ENCODE measurements around the gene ENTPD2.
"Not testable (repeated sequence)": the region's sequence is repeated elsewhere in the genome, so short reads cannot be mapped to it uniquely, and the experiment has no call there.

The ENTPD2 gene

DNA sequence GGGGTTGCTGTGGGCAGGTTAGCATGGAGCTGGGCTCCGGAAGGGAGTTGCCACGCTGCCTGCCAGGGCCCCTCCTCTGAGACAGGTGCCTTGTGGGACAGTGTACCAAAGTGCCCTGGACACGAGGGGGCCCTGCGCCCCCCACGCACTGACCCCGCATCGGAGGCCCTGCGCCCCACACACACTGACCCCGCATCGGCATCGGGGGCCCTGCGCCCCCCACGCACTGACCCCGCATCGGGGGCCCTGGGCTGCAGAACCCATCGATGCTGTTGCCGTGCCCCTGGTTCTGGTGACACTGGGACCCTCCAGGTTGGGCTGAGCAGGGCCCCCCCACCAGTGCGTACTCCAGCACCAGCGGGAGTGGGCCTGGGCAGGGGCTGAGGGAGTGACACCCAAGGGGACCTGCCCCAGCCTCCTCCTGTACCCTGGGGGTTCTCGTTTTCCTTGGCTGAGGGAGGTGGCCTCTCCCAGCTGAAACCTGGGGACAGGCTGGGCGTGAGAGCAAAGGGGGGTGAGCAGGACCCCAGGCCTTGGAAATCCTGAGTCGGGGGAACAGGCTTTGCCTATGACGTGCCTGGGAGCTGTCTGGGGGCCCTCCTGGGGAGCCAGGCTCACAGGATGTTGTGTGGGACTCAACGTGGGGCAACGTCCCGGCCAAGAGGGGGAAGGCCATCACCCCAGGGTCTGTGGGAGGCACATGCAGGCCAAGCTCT, 9.6 kb upstream of the ENTPD2 start:
- DNase-seq = no peak

DNA sequence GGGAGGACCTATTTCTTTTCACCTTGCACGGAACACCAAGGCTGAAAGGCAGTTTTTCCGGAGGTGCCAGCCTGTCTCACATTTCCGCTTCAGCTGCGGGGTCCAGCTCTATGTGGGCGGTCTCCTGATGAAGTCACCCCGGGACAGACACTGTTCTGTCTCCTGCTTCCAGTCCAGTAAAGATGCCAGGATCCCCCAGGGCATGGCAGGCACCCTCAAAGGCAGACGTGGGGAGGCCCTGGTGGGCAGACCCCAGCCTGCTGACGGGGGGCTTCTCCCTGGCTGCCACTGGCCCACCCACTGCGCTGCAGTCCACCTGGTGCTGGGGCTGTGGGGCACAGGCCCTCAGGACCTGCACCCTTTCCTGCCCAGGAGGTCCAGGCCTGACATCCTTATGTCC, 8.9 kb upstream of the ENTPD2 start:
- DNase-seq = not testable (repeated sequence)

DNA sequence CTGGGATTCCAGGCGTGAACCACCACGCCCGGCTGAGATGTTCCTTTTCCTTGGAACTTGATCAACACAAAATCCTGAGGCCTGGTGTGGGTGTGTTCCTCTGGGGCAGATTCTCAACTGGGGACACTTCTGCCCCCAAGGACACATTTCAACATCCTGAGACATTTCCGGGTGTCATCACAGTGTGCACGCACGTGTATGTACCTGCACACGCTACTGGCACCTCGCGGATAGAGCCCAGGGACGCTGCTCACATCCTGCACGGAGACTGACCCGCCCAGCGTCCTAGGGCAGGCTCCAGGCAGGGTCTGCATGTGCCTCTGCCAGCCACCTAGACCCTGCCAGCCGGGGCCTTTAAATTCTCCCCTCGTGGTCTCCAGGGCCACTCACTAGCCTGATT, 8.5 kb upstream of the ENTPD2 start:
- no peak for DNase-seq

DNA sequence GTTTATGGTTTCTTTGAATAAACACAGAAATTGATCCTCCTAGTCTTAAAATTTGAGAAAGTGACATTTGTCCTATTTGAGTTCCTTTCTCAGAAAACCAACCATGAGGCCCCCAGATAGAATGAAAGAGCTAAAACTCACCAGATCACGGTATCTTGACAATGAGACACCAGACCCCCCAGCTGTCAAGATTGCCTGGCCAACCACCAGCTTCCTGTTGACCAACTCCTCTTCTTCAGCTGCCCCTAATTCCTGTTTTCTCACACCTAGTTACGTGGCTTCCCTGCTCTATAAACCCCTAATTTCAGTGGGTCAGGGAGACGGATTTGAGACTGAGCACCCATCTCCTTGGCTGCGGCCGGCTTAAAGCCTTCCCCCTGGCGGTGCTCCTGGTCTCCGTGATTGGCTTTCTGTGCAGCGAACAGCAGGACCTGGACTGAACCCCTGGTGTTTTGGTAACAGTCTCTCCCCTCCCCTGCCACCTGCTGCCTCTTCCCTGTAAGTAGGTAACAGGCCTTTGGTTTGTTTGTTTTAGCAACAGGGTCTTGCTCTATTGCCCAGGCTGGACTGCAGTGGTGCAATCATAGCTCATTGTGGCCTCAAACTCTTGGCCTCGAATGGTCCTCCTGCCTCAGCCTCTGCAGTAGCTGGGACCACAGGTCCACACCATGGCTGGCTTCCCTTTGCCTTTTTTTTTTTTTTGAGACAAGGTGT, 4.8 kb upstream of the ENTPD2 start:
- no peak for DNase-seq

DNA sequence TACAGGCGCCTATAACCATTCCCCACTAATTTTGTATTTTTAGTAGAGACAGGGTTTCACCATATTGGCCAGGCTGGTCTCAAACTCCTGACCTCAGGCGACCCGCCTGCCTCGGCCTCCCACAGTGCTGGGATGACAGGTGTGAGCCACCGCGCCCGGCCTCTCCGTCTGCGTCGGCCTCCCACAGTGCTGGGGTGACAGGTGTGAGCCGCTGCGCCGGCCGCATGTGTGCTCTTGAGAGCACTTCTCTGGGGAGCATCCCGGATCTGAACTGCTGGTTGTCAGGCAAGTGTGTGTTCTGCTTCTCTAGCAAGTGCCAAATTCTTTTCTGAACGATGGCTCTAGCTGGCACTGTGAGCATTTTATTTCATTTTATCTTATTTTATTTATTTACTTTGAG, 3.7 kb upstream of the ENTPD2 start:
- DNase-seq = no peak

DNA sequence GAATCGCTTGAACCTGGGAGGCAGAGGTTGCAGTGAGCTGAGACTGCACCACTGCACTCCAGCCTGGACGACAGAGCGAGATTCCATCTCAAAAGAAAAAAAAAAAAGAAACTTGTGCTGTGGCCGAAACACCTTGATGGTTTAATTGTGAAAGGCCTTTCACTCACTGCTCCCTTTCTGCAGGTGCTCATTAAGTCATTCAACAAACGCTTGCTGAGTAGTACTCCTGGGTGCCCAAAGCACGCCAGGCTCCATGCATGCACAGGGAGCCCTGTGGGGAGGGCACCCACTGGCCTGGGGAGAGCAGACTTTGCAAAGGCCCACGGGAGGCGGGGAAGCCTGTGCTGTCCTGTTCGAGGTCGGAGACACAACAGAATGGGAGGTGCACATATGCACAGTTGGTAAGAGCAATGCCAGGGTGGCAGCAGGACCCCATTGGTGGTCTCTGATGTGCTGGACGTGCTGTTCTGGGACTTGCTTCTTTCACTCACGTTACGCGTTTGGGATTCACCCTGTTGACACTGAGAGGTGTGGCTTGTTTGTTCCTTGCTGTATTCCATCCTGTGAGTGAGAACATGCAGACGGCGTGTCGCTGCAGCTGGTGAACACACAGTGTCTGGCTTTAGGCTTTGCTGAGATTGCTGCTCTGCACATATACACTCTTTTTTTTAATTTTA, 3.0 kb upstream of the ENTPD2 start:
- no peak for DNase-seq

DNA sequence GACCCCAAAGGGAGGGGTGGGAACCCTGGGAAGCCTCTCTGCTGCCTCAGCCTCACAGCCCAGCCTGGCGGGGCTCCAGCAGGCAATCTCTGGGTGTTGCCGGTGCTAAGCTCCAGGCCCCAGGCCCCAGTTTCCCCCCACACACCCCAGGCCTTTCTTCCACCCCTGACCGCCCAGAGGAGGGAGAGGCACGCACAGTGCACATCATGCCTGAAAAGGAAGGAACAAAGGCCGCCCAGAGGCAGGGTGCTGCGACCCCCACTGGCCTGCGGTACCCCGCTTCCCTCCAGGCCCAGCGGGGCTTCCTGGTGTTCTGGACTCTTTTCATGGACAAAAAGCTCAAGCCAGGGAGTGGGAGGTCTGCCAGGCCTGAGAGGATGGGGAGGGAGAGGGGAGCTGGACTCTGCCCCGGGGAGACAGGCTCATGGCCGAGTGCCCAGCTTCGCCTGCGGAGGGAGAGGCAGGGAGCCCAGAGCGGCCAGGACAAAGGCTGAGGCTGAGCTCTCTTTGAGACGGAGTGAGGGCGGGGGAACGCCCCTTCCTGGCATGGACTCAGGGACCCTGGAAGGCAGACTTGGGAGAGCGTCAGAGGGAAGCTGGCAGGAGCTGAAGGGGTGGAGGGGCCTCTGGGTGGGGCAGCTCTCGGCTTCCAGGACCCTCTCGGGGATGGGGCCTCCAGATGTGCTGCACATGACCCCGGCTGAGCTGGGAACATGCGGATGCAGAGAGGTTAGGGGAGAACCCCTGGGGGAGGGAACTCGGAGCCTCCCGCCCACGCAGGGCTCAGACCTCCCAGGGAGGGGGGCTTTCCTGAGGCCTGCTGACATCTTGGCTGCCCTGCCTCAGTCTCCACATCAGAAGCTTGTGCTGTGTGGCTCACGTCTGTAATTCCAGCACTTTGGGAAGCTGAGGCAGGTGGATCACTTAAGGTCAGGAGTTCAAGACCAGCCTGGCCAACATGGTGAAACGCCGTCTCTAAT, 1.8 kb upstream of the ENTPD2 start:
- no peak for DNase-seq

DNA sequence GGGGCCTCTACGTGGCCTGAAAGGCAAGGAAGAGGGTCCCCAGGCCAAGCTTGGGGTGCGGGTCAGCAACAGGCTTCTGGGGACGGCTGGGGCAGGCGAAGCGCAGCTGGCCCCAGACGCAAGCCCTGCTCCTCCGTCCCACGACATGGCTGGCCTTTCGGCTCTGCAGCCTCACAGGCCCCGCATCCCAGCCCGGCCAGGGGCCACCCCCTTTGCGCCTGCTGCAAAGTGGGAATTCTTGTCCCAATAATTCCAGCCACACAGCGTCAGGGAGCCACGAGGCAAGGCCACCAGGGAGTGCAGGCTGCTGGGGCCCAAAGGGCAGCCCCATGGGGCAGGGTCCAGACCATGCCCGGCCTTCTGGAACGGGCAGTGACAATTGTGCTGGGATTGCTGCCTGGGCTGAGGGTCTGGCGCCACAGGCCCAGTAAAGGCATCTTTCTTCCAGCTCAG, 1.1 kb upstream of the ENTPD2 start:
- no peak for DNase-seq

DNA sequence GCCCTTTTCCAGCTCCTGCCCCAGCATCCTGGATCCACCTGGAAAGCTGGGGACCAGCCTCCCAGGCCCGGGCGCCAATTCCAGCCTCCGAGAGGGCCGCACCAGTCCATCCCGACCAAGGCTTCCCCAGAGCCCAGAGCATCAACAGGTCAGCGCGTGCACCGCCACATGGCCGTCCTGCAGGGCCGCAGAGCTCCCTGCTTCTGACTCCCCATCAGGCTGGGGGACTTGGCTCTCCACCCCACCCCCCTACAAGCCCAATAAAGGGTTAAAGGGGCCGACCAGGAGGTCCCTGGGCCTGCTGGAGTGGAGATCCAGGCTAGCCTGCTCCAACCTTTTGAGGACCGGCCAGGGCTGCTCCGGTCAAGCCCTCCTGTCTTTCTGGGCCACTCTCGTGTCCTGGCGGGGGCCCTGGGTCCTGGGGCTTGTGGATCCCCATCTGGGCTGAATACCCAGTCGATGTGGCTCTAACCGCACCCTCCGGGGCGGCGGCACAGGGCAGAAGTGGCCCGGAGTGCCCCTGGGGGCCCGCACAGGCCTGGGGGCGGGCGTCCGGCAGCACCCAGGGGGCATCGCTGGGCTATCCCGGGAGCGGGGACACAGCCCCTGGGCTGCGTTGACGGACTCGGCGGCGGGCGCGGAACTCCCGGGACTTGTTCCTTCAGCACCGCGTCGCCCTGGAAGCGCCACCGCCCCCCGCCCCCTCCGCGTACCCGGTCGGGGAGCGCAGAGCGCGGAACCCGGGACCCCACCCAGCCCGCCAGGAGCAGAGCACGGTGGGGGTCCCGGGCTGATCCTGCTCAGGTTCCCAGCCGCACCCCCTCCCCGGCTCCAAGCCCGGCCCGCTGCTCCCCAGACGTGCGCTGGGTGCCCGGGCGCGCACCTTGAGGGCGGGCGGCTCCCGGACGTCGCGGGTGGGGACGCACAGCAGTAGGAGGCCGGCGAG, 590 bp downstream of the ENTPD2 start:
- DNase-seq = no peak

DNA sequence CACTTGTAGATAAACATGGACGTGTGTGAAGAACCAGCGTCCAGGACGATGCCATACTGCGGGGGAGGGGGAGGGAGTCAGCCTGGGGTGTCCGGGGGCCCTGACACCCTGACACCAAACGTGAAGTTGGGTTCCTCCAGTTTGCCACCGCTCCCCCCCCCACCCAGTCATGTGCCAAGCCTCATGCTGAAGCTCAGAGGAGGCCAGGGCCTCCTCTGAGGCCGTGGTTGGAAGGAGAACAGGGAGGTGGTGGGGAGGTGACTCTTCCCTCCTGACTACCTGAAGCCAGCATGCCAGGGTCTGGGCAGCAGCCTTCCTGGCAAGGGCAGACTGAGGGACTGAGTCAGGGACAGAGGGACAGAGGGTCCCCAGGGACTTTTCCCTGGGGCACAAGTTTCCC, 1.6 kb downstream of the ENTPD2 start:
- DNase-seq = no peak

DNA sequence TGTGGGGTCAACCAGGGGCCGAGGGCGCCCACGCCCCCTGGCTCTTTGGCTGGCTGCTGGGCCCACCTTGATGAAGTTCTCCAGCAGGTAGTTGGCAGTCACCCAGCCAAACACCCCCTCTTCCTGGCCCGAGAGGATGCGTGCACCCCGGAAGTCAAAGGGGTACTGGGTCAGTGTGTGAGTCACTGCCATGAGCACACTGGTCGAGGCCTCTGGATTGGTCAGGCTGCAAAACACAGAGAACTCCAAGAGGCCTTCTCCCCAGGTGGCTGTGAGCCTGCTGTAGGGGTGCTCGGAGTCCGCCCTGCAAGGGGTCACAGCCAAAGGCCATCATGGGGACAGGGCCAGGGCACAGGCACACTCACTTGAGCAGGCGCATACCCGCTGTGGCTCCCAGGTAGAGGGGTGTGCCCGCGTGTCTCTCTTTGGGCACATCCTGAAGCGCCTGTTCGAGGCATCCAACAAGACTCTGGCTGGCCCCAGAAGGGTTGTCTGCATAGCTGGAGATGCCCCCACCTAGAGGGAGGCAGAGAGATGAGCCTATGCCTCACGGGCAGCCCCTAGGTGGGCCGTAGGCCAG, 2.6 kb downstream of the ENTPD2 start:
- no peak for DNase-seq

DNA sequence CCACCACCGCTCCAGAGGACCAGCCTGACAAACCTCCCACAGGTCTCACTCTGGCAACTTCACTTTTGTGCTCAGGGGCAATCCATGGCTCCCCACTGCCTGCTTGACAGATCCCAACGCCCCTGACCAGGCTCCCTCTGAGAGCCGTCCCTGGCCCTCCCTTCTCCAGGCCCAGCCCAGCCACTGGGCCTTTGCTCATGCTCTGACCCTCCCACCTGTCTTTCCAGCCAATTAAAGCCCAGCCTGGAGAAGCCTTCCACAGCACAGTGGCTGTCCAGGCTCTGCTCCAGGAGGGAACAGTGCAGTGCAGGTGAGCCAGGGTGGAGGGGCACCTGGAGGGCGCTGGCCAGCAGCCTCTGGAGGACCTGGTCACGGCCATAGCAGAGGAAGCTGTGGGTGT, 3.3 kb downstream of the ENTPD2 start:
- DNase-seq = no peak

DNA sequence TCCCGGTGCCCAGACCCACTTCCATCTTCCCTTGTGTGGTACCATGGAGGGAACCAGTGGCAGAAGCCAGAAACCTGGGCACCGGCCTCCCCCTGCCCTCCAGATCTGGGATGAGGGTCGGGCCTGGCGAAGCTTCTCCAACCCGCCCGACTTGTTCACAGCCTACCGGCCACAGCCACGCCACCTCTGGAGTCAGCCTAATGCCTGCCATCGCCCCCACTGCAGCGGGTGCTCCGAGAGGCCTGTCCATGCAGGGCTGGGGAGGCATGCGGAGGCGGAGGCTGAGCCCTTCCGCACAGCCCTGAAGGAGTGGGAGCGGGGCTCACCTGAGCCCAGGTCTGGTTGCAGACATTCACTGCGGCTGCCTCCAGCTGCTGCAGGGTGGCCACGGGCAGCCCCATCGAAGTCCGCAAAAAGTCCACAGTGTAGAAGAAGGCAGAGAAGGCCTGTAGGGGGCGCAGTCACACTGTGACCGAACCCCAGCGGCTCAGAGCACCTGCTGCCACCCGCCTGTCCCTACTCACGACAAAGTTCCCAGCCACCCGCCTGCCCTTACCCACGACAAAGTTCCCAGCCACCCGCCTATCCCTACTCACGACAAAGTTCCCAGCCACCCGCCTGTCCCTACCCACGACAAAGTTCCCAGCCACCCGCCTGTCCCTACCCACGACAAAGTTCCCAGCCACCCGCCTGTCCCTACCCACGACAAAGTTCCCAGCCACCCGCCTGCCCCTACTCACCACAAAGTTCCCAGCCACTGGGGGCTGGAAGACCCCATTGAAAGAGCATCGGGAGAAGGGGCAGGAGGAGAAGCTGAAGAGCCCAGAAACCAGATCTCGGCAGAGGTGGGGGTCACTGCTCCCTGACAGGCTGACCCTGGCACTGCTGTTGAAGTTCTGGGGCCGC, 4.1 kb downstream of the ENTPD2 start:
- DNase-seq = no peak

DNA sequence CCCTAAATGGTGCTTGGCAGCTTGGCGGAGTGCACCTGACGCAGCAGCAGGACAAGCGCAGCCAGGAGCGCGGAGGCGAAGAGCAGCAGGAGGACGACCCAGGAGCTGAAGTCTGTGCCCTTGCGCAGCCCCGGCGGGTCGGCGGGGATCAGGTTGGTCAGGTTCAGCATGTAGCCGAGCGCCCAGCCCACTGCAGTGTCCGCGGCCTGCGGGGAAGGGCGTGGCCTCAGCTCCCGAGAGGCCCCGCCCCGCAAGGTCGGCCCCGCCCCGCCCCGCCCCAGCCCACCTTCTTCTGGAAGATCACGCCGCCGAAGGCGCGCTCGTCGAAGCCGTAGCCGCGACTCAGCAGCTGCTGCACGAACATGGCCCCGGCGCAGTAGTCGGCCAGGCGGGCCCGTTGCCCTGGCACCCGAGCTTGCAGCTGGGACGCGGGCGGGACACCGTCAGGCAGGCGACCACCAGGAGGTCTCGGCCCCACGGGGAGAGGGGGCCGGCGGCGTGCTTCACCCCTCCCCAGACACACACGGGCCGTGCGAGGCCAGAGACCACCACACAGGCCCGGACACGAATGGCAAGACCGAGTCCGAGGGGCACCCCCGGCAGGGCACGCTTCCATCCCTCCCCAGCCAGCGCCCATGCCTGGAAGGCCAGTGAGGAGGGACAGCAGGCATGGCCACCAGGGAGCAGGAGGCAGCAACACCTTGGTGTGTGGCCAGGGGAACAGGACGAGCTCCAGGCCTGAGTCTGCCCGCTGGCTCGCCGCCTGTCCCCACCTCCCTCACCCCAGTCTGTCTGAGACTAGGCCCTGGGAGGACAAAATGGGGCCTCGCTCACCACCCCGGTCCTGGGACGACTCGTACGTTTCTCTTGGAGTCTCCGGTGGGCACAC, 5.0 kb downstream of the ENTPD2 start:
- no peak for DNase-seq

DNA sequence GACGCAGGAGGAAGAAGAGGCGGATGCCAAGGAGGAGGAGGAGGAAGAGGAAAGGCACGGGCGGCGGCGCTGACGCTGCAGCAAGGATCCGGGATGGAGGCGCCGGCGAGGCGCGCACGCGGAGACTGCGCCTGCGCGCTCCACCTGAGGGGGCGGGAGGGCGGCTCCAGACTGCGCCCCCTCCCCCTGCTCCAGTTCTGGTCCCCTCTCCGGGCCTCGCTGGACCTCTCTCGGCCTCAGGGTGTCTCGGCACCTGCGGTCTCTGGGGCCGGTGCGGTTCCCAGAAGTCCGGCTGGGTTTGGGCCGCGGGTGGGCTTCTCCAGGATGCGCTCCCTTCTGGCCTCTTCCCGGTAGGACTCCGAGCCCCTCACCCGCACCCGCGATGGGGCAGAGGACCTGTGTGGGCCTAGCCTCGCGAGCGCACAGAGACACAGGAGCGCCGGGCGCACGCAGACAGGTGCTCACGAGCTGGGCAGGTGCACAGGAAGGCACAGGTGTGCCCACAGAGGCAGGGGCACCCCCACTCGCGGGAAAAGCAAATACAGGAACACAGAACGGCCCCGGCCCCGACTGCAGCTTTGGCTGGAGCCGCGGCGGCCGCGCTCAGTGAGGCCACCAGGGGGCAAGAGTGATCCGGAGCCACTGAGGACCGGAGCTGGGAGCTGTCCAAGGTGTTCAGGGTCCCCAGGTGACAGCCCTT, 7.6 kb downstream of the ENTPD2 start, which contains the start of gene NPDC1:
NPDC1 (minus strand) TSS at position 90 of the 700 bp plus-strand sequence. CDS start 188 bp downstream, outside the sequence.
- DNase-seq = peak; percentile 71

DNA sequence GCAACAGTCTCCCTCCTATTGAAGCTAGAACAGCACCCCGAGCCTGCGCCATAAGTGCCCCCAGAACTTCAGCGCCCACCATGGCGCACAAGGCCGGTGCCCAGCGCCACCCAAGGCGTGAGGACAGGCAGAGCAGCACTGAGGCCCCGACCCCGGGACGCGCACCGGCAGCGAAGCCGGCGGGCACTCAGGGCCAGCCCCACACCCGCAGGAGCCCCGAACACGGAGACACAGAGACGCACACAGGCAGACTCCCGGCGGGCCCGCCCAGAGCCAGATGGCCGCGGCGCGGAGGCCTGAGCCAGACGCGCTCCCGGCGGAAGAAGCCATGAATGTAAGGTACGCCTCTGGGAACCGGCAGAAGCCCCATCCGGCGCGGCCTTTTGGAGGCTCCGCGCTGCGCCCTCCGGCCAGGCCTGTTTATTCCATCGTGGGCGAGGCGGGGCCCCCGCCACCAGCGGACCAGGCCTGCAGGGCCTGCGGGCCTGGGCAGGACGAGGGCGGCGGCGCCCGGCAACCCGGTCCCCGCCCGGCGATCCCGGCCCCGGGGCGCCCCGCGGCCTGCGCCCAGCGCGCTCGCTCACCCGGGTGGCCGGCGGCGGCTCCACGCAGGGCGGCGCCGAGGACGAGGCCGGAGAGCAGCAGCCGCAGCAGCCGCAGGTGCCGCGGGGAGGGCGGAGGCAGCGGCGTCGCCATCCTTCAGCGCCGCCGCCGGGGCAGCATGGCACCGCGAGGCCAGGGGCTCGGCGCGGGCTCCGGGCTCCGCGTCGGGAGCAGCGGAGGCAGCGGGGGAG, 8.4 kb downstream of the ENTPD2 start:
- no peak for DNase-seq

DNA sequence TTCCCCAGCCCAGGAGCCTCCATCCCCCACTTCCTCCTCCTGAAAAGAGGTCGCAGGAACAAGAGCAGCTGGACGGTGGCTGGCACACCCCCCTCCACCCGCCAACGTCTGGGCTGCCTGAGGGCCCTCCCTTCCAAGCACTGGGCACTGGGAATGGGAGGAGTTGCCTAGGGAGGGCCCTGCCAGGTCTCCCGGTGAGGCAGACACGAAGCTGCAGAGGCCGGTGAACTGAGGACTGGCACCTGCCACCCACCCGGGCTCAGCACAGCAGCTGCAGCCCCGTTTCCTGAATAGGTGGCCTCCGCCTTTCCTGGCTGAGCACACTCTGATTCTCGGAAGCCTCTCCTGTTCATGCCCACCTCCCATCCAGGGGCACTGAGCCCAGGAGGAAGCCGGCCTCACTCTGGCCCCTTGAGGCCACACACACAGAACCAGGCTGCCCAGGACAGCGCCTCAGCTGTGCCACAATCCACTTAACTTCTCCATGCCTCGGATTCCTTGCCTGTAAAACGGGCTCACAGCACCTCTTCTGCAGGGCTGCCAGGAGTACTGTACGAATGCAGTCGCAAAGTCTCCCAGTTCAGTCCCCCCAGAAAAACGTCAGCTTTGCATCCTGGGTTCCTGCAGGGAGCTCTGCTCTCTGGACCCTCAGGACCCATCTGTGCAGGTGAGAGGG, 9.2 kb downstream of the ENTPD2 start:
- DNase-seq = no peak

All from central memory CD4-positive, alpha-beta T cell (primary cell).